ENCODE results near the gene MTMR11.

DNA sequence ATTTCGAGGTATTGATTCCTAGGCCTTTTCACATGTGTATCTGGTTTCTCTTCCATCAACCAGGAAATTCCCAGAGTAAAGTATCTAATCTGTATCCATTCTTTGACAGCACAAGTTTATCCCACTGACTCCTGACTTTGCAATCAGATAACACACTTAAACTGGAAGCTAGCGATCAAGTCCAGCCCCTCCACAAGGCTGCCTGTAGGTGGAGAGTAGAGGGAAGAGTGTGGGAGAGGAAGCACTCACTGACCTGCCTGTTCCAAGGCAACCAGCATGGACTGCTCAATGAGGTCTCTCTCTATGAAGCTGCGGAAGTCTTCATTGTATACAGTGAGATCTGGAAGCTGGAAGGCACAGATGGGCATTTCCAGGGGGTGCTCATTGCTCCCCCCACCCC, 30.4 kb upstream of the MTMR11 start:
- TF ChIP-seq, protein P1, sequence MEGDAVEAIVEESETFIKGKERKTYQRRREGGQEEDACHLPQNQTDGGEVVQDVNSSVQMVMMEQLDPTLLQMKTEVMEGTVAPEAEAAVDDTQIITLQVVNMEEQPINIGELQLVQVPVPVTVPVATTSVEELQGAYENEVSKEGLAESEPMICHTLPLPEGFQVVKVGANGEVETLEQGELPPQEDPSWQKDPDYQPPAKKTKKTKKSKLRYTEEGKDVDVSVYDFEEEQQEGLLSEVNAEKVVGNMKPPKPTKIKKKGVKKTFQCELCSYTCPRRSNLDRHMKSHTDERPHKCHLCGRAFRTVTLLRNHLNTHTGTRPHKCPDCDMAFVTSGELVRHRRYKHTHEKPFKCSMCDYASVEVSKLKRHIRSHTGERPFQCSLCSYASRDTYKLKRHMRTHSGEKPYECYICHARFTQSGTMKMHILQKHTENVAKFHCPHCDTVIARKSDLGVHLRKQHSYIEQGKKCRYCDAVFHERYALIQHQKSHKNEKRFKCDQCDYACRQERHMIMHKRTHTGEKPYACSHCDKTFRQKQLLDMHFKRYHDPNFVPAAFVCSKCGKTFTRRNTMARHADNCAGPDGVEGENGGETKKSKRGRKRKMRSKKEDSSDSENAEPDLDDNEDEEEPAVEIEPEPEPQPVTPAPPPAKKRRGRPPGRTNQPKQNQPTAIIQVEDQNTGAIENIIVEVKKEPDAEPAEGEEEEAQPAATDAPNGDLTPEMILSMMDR (IDR thresholded peaks at IDR 0.05; ENCODE audit: poor library complexity) = no peak
- no peak for TF ChIP-seq EZH2 (IDR thresholded peaks at IDR 0.05; ENCODE audit: borderline replicate concordance)
- no peak for TF ChIP-seq EZH2phosphoT487 (IDR thresholded peaks at IDR 0.05; ENCODE audit: low read depth, severe bottlenecking, unreplicated experiment)
